ENCODE measurements around the gene SOS2.
"Not testable (repeated sequence)": the region's sequence is repeated elsewhere in the genome, so short reads cannot be mapped to it uniquely, and the experiment has no call there.

Gene SOS2

DNA sequence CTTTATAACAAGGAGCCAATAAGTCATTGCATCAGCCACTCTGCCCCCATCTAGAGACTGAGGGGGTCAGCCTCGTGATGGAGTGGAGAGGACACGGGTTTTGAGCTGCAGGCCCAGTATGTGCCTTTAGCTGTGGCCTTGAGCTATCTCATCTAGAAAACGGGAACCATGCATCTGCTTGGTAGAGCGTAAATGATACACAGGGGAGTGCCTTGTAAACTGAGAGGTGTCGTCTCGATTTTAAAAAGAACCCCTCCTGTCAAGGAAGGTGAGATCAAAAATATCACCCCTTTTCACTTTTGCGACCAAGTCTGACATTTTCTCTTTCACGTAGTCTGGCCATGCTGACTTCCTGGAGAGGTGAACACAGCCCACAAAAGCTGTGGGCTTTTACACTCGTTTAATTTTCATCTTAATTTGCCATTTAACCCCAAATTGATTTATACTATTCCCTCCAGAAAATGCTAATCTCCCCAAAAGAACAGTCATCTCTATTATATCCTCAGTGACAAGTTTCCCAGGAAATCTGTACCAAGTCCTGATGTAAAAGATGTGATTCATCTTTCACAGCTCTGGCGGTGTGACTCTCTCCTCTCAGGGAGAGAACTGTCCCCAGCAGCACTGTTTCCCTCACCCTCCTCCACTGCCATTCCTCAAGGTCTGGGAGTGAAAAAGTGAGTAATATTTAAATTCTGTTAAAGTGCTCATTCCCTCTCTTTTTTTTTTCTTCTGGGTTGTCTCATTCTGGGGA is 145.6 kb downstream of the SOS2 start:
- no peak for DNase-seq

DNA sequence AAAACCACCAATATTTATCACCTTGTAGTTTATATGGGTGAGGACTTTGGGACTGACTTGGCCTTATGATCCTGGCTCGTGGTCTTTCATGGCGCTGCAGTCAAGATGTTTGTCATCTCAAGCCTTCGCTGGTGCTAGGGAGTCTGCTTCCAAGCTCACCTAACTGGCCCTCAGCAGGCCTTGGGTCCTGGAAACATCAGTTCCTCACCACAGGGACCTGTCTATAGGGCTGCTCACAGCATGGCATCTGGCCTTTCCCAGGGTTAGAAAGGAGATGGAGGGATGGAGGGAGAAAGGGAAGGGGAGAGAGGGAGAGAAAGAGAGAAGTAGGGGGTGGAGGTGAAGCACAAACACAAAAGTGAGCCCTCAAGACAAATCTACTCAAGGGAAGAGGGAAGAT is 146.7 kb downstream of the SOS2 start:
- DNase-seq: no peak

GRCh38 chr14:50083467-50084337 is 147.7 kb downstream of the SOS2 start:
- DNase-seq: no peak

- no peak for DNase-seq
Observed at GRCh38 chr14:50082784-50083466, 148.5 kb downstream of the SOS2 start.

DNA sequence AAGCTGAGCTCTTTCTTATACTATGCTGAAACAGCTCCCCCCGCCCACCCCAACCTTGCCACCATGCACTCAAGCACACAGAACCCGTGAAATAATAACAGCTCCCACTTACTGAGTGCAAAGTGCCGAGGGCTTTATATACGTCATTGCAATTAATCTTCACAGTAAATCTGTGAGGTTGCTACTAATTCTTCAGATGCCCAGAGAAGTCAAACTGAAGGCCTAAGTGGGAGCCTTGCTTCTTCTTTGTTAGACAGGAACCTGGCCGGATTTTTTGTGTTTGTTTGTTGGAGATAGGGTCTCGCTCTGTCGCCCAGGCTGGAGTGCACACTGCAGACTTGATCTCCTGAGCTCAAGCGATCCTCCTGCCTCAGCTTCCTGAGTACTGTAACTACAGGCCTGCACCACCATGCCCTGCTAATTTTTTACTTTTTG is 149.1 kb downstream of the SOS2 start:
- no peak for DNase-seq

GRCh38 chr14:50079103-50079502 is 152.3 kb downstream of the SOS2 start:
- DNase-seq: not testable (repeated sequence)

DNA sequence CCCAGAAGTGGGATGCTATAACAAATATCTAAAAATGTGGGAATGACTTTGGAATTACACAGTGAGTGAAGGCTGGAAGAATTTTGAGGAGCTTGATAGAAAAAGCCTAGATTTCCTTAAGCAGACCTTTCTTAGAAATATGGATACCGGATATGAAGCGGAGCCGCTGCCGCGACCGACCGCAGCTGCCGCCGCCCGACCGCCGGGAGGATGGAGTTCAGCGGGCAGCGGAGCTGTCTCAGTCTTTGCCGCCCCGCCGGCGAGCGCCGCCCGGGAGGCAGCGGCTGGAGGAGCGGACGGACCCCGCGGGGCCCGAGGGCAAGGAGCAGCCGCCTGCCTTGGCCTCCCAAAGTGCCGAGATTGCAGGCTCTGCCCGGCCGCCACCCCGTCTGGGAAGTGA is 157.7 kb downstream of the SOS2 start:
- not testable (repeated sequence) for DNase-seq

DNA sequence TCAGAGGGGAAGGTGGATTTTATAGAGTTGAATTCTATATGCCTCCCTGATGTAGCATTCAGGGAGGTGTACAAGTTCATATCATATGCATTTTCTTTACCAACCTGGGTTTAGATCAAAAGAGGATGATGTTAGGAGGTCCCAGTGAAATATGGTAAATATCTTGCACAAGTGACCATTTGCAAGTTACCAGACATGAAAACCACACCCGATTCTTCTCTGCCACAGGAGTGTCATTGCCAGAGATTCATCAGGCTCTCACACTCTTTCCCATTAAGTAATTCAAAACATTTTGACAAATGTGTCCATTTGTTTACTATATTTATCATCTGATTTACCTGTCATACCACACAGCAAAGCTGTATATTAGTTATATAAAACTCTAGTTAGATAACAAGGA is 159.0 kb downstream of the SOS2 start:
- no peak for DNase-seq

DNA sequence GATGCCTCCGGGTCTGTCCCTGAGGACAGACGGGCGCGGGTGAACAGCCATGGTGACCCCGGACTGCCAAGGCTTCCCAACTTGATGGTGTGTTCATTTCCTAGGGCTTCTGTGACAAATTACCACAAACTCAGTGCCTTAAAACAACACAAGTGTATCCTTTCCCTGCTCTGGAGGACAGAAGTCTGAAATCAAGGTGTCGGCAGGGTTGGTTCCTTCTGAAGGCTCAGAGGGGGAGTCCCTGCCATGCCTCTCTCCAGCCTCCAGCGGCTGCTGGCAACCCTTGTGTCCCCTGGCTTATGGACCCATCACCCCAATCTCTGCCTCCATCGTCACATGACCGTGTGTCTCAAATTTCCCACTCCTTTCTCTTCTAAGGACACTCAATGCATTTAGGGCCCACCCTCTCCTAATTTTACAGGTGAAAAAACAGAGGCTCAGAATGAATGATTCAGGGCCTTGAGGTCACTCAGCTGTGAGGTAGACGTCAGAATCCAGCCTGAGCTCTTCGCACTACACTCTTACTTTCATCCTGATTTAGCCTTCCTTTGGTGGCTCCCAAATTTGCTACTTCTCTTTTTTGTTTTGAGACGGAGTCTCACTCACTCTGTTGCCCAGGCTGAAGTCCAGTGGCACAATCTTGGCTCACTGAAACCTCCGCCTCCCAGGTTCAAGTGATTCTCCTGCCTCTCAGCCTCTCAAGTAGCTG is 160.4 kb downstream of the SOS2 start:
- no peak for DNase-seq

GRCh38 chr14:50070230-50070629 is 161.1 kb downstream of the SOS2 start:
- DNase-seq: no peak

- no peak for DNase-seq
Observed at GRCh38 chr14:50069325-50069724, 162.1 kb downstream of the SOS2 start.

- DNase-seq: no peak
Observed at GRCh38 chr14:50068496-50068895, 162.9 kb downstream of the SOS2 start.

- DNase-seq: no peak
Observed at GRCh38 chr14:50067723-50068495, 163.5 kb downstream of the SOS2 start.
